CD14-positive monocyte (primary cell): ENCODE measurements around the gene TRAPPC6A. TPM values are rescaled to one million over a fixed set of nuclear protein-coding genes. Genes with fewer than 3 reads are reported as not detected.

Experiments used
- DNase-seq, 3 donors: peaks; one replicate each; pipeline ENCODE4 v3.0.0-alpha.2; 2011 to 2022
- H2AFZ ChIP-seq: 2 replicates; pipeline ENCODE4 v1.6.0; 2012; ENCODE audit warnings: mild to moderate bottlenecking, low read depth, low read length, inconsistent platforms; ENCODE audit not compliant: insufficient read depth, poor library complexity, severe bottlenecking
- H3K27ac ChIP-seq, 2 donors: 1 replicate in 1 of 2; 2 replicates in 1 of 2; pipeline ENCODE4 v1.5.1; 2012 to 2013; ENCODE audit warnings: low read length in 2 of 2, control low read depth in 1 of 2, inconsistent platforms in 1 of 2, low read depth in 1 of 2, mild to moderate bottlenecking in 1 of 2
- H3K27me3 ChIP-seq, 2 donors: one replicate each; pipeline versions ENCODE4 v1.6.0 to v1.6.1; 2011 to 2013; ENCODE audit warnings: low read length in 2 of 2; ENCODE audit not compliant: control insufficient read depth in 2 of 2, insufficient read depth in 2 of 2
- H3K36me3 ChIP-seq, 2 donors: replicated peaks in 1 of 2; 1 replicate in 1 of 2; 2 replicates in 1 of 2; pipeline versions ENCODE4 v1.5.1 to v1.6.1; 2012 to 2013; ENCODE audit warnings: low read length in 2 of 2, control low read depth in 1 of 2, inconsistent platforms in 1 of 2, mild to moderate bottlenecking in 1 of 2; ENCODE audit not compliant: insufficient read depth in 2 of 2, control insufficient read depth in 1 of 2
- H3K4me1 ChIP-seq, 2 donors: 1 replicate in 1 of 2; 2 replicates in 1 of 2; pipeline versions ENCODE4 v1.5.1 to v1.6.1; 2012 to 2013; ENCODE audit warnings: low read length in 2 of 2, control low read depth in 1 of 2, inconsistent platforms in 1 of 2, mild to moderate bottlenecking in 1 of 2, moderate library complexity in 1 of 2; ENCODE audit not compliant: insufficient read depth in 2 of 2, control insufficient read depth in 1 of 2
- H3K4me2 ChIP-seq: replicated peaks from 2 replicates; pipeline ENCODE3; 2012; ENCODE audit warnings: low read length, moderate library complexity, mild to moderate bottlenecking; ENCODE audit not compliant: poor library complexity, severe bottlenecking; ENCODE audit errors: extremely low read depth
- H3K4me3 ChIP-seq, 3 experiments: fragments of 200-600 bp in 1 of 3; sonication (generic) in 1 of 3; replicated peaks in 1 of 3; 1 replicate in 2 of 3; 2 replicates in 1 of 3; pipeline ENCODE4 v1.5.1; 2011 to 2013; ENCODE audit warnings: low read length in 3 of 3, mild to moderate bottlenecking in 3 of 3, control low read depth in 2 of 3, low read depth in 2 of 3, inconsistent platforms in 1 of 3, moderate library complexity in 1 of 3
- H3K79me2 ChIP-seq: 2 replicates; pipeline ENCODE4 v1.6.0; 2012; ENCODE audit warnings: mild to moderate bottlenecking, control low read depth, inconsistent platforms, low read length, moderate library complexity; ENCODE audit not compliant: insufficient read depth
- H3K9ac ChIP-seq: 2 replicates; pipeline ENCODE4 v1.6.0; 2017; ENCODE audit warnings: low read length, mild to moderate bottlenecking; ENCODE audit not compliant: insufficient read depth, poor library complexity, severe bottlenecking
- H3K9me3 ChIP-seq, 2 donors: replicated peaks in 1 of 2; 1 replicate in 1 of 2; 2 replicates in 1 of 2; pipeline versions ENCODE4 v1.5.1 to v1.6.1; 2012 to 2013; ENCODE audit warnings: low read length in 2 of 2, control low read depth in 1 of 2; ENCODE audit not compliant: control insufficient read depth in 1 of 2, insufficient read depth in 1 of 2
- H4K20me1 ChIP-seq: 2 replicates; pipeline ENCODE4 v1.6.0; 2012; ENCODE audit warnings: mild to moderate bottlenecking, low read length, control low read depth, moderate library complexity; ENCODE audit not compliant: insufficient read depth
- H3K27ac Mint-ChIP-seq, 7 donors: one replicate each; pipeline ENCODE4 v1.8.0; 2020; ENCODE audit warnings: mild to moderate bottlenecking in 7 of 7, mixed read lengths in 7 of 7, moderate library complexity in 6 of 7, inconsistent platforms in 2 of 7
- H3K27me3 Mint-ChIP-seq, 3 donors: one replicate each; pipeline ENCODE4 v1.8.0; 2021 to 2022; ENCODE audit warnings: low read depth in 3 of 3, mild to moderate bottlenecking in 3 of 3, mixed read lengths in 3 of 3, moderate library complexity in 3 of 3, inconsistent platforms in 1 of 3
- H3K36me3 Mint-ChIP-seq, 2 donors: one replicate each; pipeline ENCODE4 v1.8.0; 2020; ENCODE audit warnings: mixed read lengths in 2 of 2, inconsistent platforms in 1 of 2, mild to moderate bottlenecking in 1 of 2
- H3K4me1 Mint-ChIP-seq: one replicate; pipeline ENCODE4 v1.8.0; 2020; ENCODE audit warnings: mild to moderate bottlenecking, mixed read lengths
- H3K4me3 Mint-ChIP-seq, 2 donors: one replicate each; pipeline ENCODE4 v1.8.0; 2020; ENCODE audit warnings: mild to moderate bottlenecking in 2 of 2, mixed read lengths in 2 of 2, moderate library complexity in 1 of 2
- H3K9me3 Mint-ChIP-seq, 7 donors: one replicate each; pipeline ENCODE4 v1.8.0; 2020 to 2022; ENCODE audit warnings: mixed read lengths in 7 of 7, mild to moderate bottlenecking in 6 of 7, moderate library complexity in 6 of 7, inconsistent platforms in 2 of 7
- CTCF ChIP-seq: fragments of 200-600 bp; IDR thresholded peaks from one replicate; pipeline ENCODE4 v1.8.0; 2022; ENCODE audit warnings: antibody characterized with exemption, mild to moderate bottlenecking
- WGBS: methylation state at CpG from one replicate; pipeline ENCODE4 v1.1.5; 2013; ENCODE audit warnings: missing lambda C conversion rate; ENCODE audit not compliant: insufficient coverage; 5-methylcytosine and 5-hydroxymethylcytosine counted together
- intact Hi-C, 2 donors: fragments of 100-400 bp; cut with micrococcal nuclease; formaldehyde crosslinking; loops; one replicate each; pipeline versions ENCODE4 v1.15.0 to v1.15.1; 2023
- polyA plus RNA-seq, 3 donors: library from polyadenylated mRNA; depleted of rRNA in 1 of 3; unstranded in 2 of 3; stranded (reverse) in 1 of 3; fragments of 300-500 nt in 2 of 3; fragments of >200 nt in 1 of 3; fragmentation: Illumina TruSeq in 2 of 3; gene quantifications; 1 replicate in 2 of 3; 2 replicates in 1 of 3; pipeline ENCODE4 v1.2.3, GENCODE V29; 2012 to 2021

TRAPPC6A gene
- polyA plus RNA-seq, 3 donors = 49.7 to 82.7 (median 63.4) TPM

GRCh38 chr19:45150751-45151281 is 27.2 kb downstream of the TRAPPC6A start:
- no peak overlapping the region for H3K4me3 Mint-ChIP-seq
- intact Hi-C loops = no loop called here

GRCh38 chr19:45150180-45150579 is 27.9 kb downstream of the TRAPPC6A start:
- intact Hi-C loops = no loop called here
- Mint-ChIP-seq H3K4me3 (no peak overlapping the region), H3K4me1 (peaks cover 18% of the 10 kb centered on the region), H3K27ac (no peak overlapping the region), H3K9me3 (peaks cover 0 to 18% (median 8%) of the 10 kb centered on the region in 7 donors), H3K36me3 (peaks cover 5 to 7% of the 10 kb centered on the region in 2 donors), H3K27me3 (peaks cover 33 to 49% (median 42%) of the 10 kb centered on the region in 3 donors)
- no peak overlapping the region for H3K4me3 ChIP-seq
- no peak overlapping the region for H3K9ac ChIP-seq
- H3K4me2 ChIP-seq = no peak overlapping the region
- H4K20me1 ChIP-seq = no peaks in the 10 kb centered on the region
- no peak overlapping the region for H2AFZ ChIP-seq
- H3K36me3 ChIP-seq = peaks cover 3 to 7% of the 10 kb centered on the region in 2 donors
- peaks cover 0 to 19% of the 10 kb centered on the region in 2 donors for H3K9me3 ChIP-seq
- H3K27ac ChIP-seq = no peak overlapping the region
- TF ChIP-seq CTCF = no peak
- WGBS = 60% methylated on average over 1 of the region's 4 CpGs
- no peaks in the 10 kb centered on the region for H3K79me2 ChIP-seq
- H3K27me3 ChIP-seq = peaks cover 14 to 39% of the 10 kb centered on the region in 2 donors
- DNase-seq = no peak
- peaks cover 14 to 24% of the 10 kb centered on the region in 2 donors for H3K4me1 ChIP-seq

More at GRCh38 chr19:45150751-45151281, 27.2 kb downstream of the TRAPPC6A start:
- no peak for TF ChIP-seq CTCF
- H3K9me3 Mint-ChIP-seq = peaks cover 0 to 18% (median 10%) of the 10 kb centered on the region in 7 donors
- no peak for DNase-seq
- Histone ChIP-seq H3K27me3 (peaks cover 14 to 42% of the 10 kb centered on the region in 2 donors), H2AFZ (no peak overlapping the region), H3K79me2 (no peaks in the 10 kb centered on the region), H3K9ac (no peak overlapping the region), H4K20me1 (no peaks in the 10 kb centered on the region), H3K4me1 (peaks cover 14 to 24% of the 10 kb centered on the region in 2 donors), H3K36me3 (peaks cover 0 to 7% of the 10 kb centered on the region in 2 donors), H3K27ac (no peak overlapping the region), H3K4me2 (no peak overlapping the region), H3K9me3 (peaks cover 0 to 19% of the 10 kb centered on the region in 2 donors), H3K4me3 (no peak overlapping the region)
- 77% methylated on average over 2 of the region's 4 CpGs for WGBS
- H3K4me1 Mint-ChIP-seq = peaks cover 18% of the 10 kb centered on the region
- H3K27ac Mint-ChIP-seq = no peak overlapping the region
- H3K36me3 Mint-ChIP-seq = peaks cover 5 to 7% of the 10 kb centered on the region in 2 donors
- H3K27me3 Mint-ChIP-seq = peaks cover 37 to 55% (median 47%) of the 10 kb centered on the region in 3 donors
